WERI-Rb-1 (cell line): ENCODE results near the gene CNNM3.

ENCODE experiments used
- DNase-seq: peaks from one replicate; pipeline ENCODE4 v3.0.0-alpha.2; 2020
- H3K27ac ChIP-seq: fragments of 250-450 bp; sonication (Bioruptor Pico); 2 replicates; pipeline ENCODE4 v1.5.1; 2020; ENCODE audit warnings: mild to moderate bottlenecking, moderate library complexity
- H3K27me3 ChIP-seq: fragments of 250-450 bp; sonication (Bioruptor Pico); 2 replicates; pipeline ENCODE4 v1.5.1; 2021; ENCODE audit warnings: mild to moderate bottlenecking, low read depth, moderate library complexity; ENCODE audit not compliant: insufficient read depth, severe bottlenecking
- H3K36me3 ChIP-seq: fragments of 250-450 bp; sonication (Bioruptor Pico); 2 replicates; pipeline ENCODE4 v1.5.1; 2020; ENCODE audit warnings: mild to moderate bottlenecking, moderate library complexity
- H3K4me3 ChIP-seq: 2 replicates; pipeline ENCODE4 v1.5.1; 2011; ENCODE audit warnings: low read depth, mild to moderate bottlenecking, control low read depth, low read length
- H3K9me3 ChIP-seq: fragments of 250-450 bp; sonication (Bioruptor Pico); 2 replicates; pipeline ENCODE4 v1.5.1; 2021; ENCODE audit warnings: mild to moderate bottlenecking, moderate library complexity; ENCODE audit not compliant: severe bottlenecking
- TF ChIP-seq, protein P1 (sequence below): IDR thresholded peaks from 2 replicates; pipeline ENCODE4 v1.5.1; 2011; ENCODE audit warnings: low read depth, mild to moderate bottlenecking, control low read depth, inconsistent platforms, low read length

The CNNM3 gene

DNA sequence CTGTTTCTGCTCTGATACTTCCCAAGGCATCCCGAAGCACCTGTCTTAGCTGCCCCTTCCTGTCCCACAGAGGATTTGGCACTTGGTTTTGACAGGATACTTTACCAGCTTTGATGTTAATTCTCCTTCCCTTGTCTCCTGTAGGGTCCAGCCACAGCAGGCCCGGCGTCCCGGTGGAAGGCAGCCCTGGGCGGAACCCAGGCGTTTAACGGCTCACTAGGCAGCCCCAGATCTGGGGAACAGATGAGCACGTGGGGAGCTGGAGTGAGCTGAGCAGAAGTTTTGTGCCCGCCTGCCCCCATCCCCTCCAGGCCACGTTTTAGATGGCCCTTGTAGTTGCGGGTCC, 16.3 kb downstream of the CNNM3 start:
- Histone ChIP-seq H3K9me3 (no peaks in the 10 kb centered on the region), H3K4me3 (no peak overlapping the region), H3K36me3 (peaks cover 75% of the 10 kb centered on the region), H3K27ac (no peak overlapping the region), H3K27me3 (no peaks in the 10 kb centered on the region)
- DNase-seq: no peak
- TF ChIP-seq, protein P1, sequence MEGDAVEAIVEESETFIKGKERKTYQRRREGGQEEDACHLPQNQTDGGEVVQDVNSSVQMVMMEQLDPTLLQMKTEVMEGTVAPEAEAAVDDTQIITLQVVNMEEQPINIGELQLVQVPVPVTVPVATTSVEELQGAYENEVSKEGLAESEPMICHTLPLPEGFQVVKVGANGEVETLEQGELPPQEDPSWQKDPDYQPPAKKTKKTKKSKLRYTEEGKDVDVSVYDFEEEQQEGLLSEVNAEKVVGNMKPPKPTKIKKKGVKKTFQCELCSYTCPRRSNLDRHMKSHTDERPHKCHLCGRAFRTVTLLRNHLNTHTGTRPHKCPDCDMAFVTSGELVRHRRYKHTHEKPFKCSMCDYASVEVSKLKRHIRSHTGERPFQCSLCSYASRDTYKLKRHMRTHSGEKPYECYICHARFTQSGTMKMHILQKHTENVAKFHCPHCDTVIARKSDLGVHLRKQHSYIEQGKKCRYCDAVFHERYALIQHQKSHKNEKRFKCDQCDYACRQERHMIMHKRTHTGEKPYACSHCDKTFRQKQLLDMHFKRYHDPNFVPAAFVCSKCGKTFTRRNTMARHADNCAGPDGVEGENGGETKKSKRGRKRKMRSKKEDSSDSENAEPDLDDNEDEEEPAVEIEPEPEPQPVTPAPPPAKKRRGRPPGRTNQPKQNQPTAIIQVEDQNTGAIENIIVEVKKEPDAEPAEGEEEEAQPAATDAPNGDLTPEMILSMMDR: no peak

DNA sequence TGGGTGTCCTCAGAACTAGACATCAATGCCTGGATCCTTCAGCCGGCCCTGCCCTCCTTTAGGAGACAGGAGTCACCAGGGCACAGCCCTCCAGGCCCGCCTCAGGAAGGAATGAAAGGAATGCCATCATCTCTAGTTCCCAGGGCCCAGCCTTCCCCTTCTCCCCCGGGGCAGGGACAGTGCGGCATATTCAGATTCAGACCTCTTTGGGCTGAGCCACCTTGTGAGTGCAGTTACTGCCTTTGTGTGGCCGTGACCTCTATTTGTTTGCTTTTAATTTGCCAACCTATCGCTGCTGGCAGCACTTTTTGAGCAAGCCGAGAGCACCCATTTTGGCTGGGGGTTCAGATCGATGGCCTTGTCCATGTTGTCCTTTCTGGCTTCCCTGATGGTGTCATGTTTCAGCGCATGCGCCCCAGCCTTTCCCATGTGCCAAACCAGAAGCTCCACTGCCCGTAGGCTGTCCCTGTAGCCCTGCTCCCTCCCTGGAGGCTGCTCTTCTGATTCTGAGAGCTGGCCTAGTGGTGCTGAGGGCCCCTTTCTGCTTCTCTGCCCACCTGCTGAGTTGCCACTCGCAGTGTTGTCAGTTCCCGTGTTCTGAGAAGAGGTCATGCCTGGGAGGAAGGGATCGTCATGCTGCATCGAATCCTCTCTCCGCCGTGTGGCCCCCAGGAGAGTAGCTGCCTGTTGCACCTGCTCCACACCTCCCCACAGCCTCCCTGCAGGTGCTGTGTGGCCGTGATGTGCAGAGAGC, 16.9 kb downstream of the CNNM3 start:
- Histone ChIP-seq H3K27me3 (no peaks in the 10 kb centered on the region), H3K9me3 (no peaks in the 10 kb centered on the region), H3K4me3 (no peak overlapping the region), H3K27ac (no peak overlapping the region), H3K36me3 (peaks cover 72% of the 10 kb centered on the region)
- DNase-seq: no peak
- TF ChIP-seq, protein P1: no peak

DNA sequence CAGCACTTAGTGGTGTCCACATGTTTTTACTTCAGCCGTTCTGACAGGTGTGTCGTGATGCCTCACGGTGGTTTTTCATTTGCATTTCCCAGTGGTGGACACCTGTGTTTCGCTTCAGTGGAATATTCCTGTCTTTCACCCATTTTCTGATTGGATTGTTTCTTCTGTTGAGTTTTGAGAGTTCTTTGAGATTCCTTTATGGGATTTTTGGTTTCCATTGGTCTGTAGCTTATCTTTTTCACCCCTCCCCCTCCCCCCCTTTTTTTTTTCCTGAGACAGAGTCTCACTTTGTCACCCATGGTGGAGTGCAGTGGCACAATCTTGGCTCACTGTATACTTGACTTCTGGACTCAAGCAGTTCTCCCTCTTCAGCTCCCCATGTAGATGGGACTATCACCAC, 19.8 kb downstream of the CNNM3 start:
- Histone ChIP-seq H3K27ac (no peak overlapping the region), H3K27me3 (no peaks in the 10 kb centered on the region), H3K36me3 (peaks cover 62% of the 10 kb centered on the region), H3K4me3 (no peak overlapping the region), H3K9me3 (no peaks in the 10 kb centered on the region)
- TF ChIP-seq, protein P1: no peak
- DNase-seq: no peak

DNA sequence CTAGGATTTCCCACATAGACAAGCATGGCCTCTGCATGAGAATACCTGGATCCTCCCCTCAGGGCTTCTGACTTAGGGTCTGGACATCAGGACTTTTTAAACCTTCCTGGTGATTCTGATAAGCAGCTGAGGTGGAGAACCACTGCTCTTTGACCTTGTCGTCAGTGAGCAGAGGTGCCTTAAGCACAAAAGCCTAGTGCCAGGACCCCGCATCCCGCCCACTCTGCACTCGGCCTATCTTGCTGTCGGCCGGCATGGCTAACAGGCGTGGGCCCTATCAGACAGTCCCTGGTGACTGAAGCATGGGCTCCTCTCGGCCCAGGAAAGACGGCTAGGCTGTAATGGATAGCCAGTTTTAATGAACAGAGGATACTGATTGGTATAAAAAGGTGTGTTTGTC, 21.5 kb downstream of the CNNM3 start:
- Histone ChIP-seq H3K4me3 (no peak overlapping the region), H3K27ac (no peak overlapping the region), H3K9me3 (no peaks in the 10 kb centered on the region), H3K36me3 (peaks cover 50% of the 10 kb centered on the region), H3K27me3 (no peaks in the 10 kb centered on the region)
- TF ChIP-seq, protein P1: no peak
- no peak for DNase-seq

DNA sequence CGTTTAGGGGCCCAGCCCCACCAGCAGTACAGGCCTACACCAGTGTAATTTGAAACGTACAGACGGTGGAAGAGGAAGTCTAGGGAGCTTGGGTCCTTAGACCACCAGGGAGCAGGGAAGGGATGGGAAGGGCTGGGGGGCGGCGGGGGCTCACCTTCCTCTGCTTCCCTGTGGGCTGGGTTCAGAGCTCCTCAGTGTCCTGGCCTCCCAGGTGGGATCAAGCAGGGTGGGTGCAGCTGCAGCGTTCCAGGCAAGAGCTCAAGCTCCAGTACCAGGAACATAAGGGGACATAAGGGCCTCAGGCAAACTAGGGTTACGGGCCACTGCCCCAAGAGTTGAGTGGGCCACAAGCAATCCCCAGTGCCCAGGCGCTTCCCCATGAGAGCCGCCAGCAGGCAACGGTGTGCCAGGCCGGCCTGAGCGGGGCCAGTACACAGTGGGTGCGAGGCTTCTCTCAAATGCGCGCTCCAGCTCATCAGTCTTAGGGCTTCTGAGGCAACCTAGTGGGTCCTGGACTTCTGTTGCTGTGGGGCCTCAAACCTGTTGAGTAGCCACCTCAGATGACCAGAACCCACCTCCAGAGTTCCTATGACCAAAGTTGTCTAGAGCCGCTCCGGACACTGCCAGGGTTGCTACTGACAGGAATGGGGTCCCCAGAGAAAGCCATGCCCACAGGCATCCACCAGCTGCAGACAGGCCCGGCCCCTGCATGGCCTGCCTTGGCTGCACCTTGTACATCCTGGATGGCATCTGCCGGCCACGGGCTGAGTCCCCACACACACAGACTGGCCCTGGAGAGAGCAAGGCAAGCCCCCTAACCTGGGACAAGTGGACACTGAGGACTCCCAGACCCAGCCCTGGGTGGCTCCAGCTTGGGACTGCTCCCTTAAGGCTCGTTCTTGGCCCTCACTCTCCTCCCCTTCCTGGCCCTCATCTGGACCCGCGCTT, 22.6 kb downstream of the CNNM3 start:
- TF ChIP-seq, protein P1: no peak
- no peak for DNase-seq
- Histone ChIP-seq H3K9me3 (no peaks in the 10 kb centered on the region), H3K27me3 (no peaks in the 10 kb centered on the region), H3K36me3 (peaks cover 40% of the 10 kb centered on the region), H3K4me3 (no peak overlapping the region), H3K27ac (no peak overlapping the region)
